Measurements from ENCODE around the gene UBXN7.

GRCh38 chr3:196412704-196413103 is 19.5 kb downstream of the UBXN7 start:
- TF ChIP-seq CTCF (IDR thresholded peaks at IDR 0.05 in 2 of 3, conservative IDR thresholded peaks at IDR 0.05 in 1 of 3; ENCODE audit: borderline replicate concordance in 1 of 3, insufficient read depth in 1 of 3, low read depth in 2 of 3, low read length in 2 of 3): no peak
- no peak for TF ChIP-seq SIN3A (IDR thresholded peaks at IDR 0.05; ENCODE audit: low read depth)
- TF ChIP-seq POLR2A (IDR thresholded peaks at IDR 0.05; ENCODE audit: borderline replicate concordance, extremely low read depth, insufficient read depth, insufficient read length): no peak
- TF ChIP-seq ELF1 (IDR thresholded peaks at IDR 0.05; ENCODE audit: borderline replicate concordance, low read depth): no peak
- TF ChIP-seq YY1 (IDR thresholded peaks at IDR 0.05; ENCODE audit: extremely low read depth, insufficient replicate concordance, low read depth, low read length): no peak
- no peak for TF ChIP-seq EZH2 (IDR thresholded peaks at IDR 0.05)
